ENCODE data around the gene TBC1D5. TPM values are rescaled to one million over a fixed set of nuclear protein-coding genes. Genes with fewer than 3 reads are reported as not detected.

Gene TBC1D5
- total and polyA plus RNA-seq, 2 of the 8 experiments (the other 6 are each of a cell fraction or from before 2014, with no cell fraction given), result 11.0 to 22.9 TPM

DNA sequence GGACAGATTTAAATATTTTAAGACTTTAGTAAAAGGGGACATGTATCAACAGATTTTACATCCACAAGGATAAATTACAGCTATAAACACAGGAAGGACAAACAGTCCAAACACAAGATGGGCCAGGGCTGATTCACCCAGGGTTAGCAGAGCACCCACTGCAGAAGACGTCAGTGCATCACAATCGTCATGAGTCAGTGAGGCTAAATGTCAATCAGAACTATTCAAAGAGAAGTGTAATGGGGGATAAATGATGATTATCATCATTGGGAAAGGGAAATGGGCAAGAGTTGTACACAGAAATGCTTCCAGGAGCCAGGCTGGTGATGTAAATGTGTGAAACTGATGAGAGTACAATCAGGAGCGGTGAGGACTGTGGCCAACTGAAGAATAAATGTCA is 630.8 kb downstream of the TBC1D5 start:
- Histone ChIP-seq H3K9ac (replicated peaks in 1 of 4; ENCODE audit: extremely low read depth in 1 of 4, low read depth in 3 of 4, low read length in 3 of 4) (no peak overlapping the region), H4K20me1 (replicated peaks in 1 of 2; ENCODE audit: control insufficient read depth in 1 of 2, insufficient read depth in 2 of 2, low read length in 2 of 2) (no peaks in the 10 kb centered on the region), H3K9me3 (ENCODE audit: insufficient read depth in 2 of 2, low read depth in 1 of 2, low read length in 1 of 2) (no peaks in the 10 kb centered on the region), H2BK12ac (ENCODE audit: low read depth, low read length) (no peak overlapping the region), H3K23me2 (ENCODE audit: low read depth, low read length) (no peaks in the 10 kb centered on the region), H3K4ac (replicated peaks; ENCODE audit: insufficient read length, low read depth, low read length) (no peak overlapping the region), H3K14ac (ENCODE audit: insufficient read length) (no peak overlapping the region), H4K8ac (ENCODE audit: extremely low read depth, insufficient read depth, low read length) (no peak overlapping the region), H2BK5ac (ENCODE audit: low read depth, low read length) (no peak overlapping the region), H3K27me3 (replicated peaks in 1 of 4; ENCODE audit: control insufficient read depth in 3 of 4, extremely low read depth in 1 of 4, insufficient read depth in 3 of 4, low read length in 3 of 4) (no peaks in the 10 kb centered on the region), H3K4me1 (replicated peaks in 1 of 4; ENCODE audit: control insufficient read depth in 3 of 4, insufficient read depth in 4 of 4, low read length in 3 of 4) (no peaks in the 10 kb centered on the region), H3K23ac (ENCODE audit: insufficient read length) (no peak overlapping the region), H2BK20ac (ENCODE audit: low read length) (no peak overlapping the region), H4K91ac (replicated peaks; ENCODE audit: insufficient read length, low read length) (no peak overlapping the region), H2BK120ac (replicated peaks; ENCODE audit: low read depth, low read length) (no peak overlapping the region), H3K18ac (ENCODE audit: extremely low read depth, low read length) (no peak overlapping the region), H2AK5ac (ENCODE audit: low read depth, low read length) (no peak overlapping the region), H3K79me2 (ENCODE audit: control insufficient read depth in 1 of 2, insufficient read depth in 2 of 2, low read length in 2 of 2) (no peaks in the 10 kb centered on the region), H3K36me3 (ENCODE audit: control insufficient read depth in 2 of 4, insufficient read depth in 4 of 4, low read length in 3 of 4) (no peaks in the 10 kb centered on the region), H3K4me2 (ENCODE audit: insufficient read depth in 1 of 2, low read depth in 2 of 2, low read length in 2 of 2) (no peak overlapping the region), H3K79me1 (ENCODE audit: low read depth, low read length) (no peaks in the 10 kb centered on the region), H3K56ac (replicated peaks; ENCODE audit: insufficient read length, low read depth, low read length) (no peak overlapping the region), H3K4me3 (ENCODE audit: extremely low read depth in 1 of 4, insufficient read depth in 2 of 4, low read depth in 3 of 4, low read length in 4 of 4) (no peak overlapping the region), H2BK15ac (ENCODE audit: low read length) (no peak overlapping the region), H4K5ac (ENCODE audit: insufficient read length, low read depth, low read length) (no peak overlapping the region), H3K27ac (ENCODE audit: low read depth, low read length) (no peak overlapping the region), H2AFZ (ENCODE audit: low read length) (no peak overlapping the region)
- WGBS, 2 experiments (ENCODE audit: extremely low coverage in 1 of 2, insufficient coverage in 1 of 2, insufficient read length in 1 of 2, insufficient replicate concordance in 2 of 2, low coverage in 1 of 2, low lambda C conversion rate in 2 of 2, missing lambda C conversion rate in 1 of 2), result 86% methylated on average over 3 of the region's 3 CpGs; no CpG with 5 or more reads in 1 of the 2 experiments
- POLR2A ChIA-PET (ENCODE audit: partially characterized antibody), result no interaction called here
- CTCF ChIA-PET (ENCODE audit: partially characterized antibody), result no interaction called here
- FAIRE-seq, result no peak
- no peak for DNase-seq (ENCODE audit: low read depth in 1 of 2, low spot score in 2 of 2)
- TF ChIP-seq ASH2L (IDR thresholded peaks at IDR 0.05; ENCODE audit: low read length), result no peak
- TF ChIP-seq, protein P1, sequence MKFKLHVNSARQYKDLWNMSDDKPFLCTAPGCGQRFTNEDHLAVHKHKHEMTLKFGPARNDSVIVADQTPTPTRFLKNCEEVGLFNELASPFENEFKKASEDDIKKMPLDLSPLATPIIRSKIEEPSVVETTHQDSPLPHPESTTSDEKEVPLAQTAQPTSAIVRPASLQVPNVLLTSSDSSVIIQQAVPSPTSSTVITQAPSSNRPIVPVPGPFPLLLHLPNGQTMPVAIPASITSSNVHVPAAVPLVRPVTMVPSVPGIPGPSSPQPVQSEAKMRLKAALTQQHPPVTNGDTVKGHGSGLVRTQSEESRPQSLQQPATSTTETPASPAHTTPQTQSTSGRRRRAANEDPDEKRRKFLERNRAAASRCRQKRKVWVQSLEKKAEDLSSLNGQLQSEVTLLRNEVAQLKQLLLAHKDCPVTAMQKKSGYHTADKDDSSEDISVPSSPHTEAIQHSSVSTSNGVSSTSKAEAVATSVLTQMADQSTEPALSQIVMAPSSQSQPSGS (IDR thresholded peaks at IDR 0.05; ENCODE audit: low read length), result no peak
- no peak for TF ChIP-seq TBP (IDR thresholded peaks at IDR 0.05; ENCODE audit: low read depth, low read length)
- no peak for TF ChIP-seq MAFK (IDR thresholded peaks at IDR 0.05; ENCODE audit: low read depth, low read length)
- no peak for TF ChIP-seq HDAC2 (IDR thresholded peaks at IDR 0.05; ENCODE audit: borderline replicate concordance in 1 of 2, low read depth in 2 of 2, low read length in 2 of 2)
- TF ChIP-seq RBBP5 (IDR thresholded peaks at IDR 0.05; ENCODE audit: borderline replicate concordance, low read depth, low read length), result no peak
- TF ChIP-seq BACH1 (IDR thresholded peaks at IDR 0.05; ENCODE audit: low read length), result no peak
- TF ChIP-seq POLR2A (IDR thresholded peaks at IDR 0.05; ENCODE audit: control extremely low read depth in 1 of 2, low read depth in 2 of 2, low read length in 2 of 2), result no peak
- TF ChIP-seq, protein P2, sequence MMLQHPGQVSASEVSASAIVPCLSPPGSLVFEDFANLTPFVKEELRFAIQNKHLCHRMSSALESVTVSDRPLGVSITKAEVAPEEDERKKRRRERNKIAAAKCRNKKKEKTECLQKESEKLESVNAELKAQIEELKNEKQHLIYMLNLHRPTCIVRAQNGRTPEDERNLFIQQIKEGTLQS (IDR thresholded peaks at IDR 0.05; ENCODE audit: insufficient read depth, low read depth, low read length), result no peak
- TF ChIP-seq RAD21 (IDR thresholded peaks at IDR 0.05 in 1 of 2, conservative IDR thresholded peaks at IDR 0.05 in 1 of 2; ENCODE audit: low read depth in 2 of 2, low read length in 2 of 2), result no peak
- TF ChIP-seq ZNF274 (IDR thresholded peaks at IDR 0.05; ENCODE audit: borderline replicate concordance, extremely low read depth, low read length), result no peak
- no peak for TF ChIP-seq NANOG (IDR thresholded peaks at IDR 0.05; ENCODE audit: insufficient read depth, low read depth, low read length, poor library complexity, severe bottlenecking)
